ENCODE results near the gene SACM1L. TPM values are rescaled to one million over a fixed set of nuclear protein-coding genes. Genes with fewer than 3 reads are reported as not detected.

Gene SACM1L
- total and polyA plus RNA-seq, 2 of the 8 experiments (the other 6 are each of a cell fraction or from before 2014, with no cell fraction given) = 20.1 to 61.0 TPM

- TF ChIP-seq EZH2 (IDR thresholded peaks at IDR 0.05; ENCODE audit: low read depth, low read length, severe bottlenecking) (no peak), KDM4A (IDR thresholded peaks at IDR 0.05; ENCODE audit: low read depth, low read length, severe bottlenecking) (no peak), EGR1 (IDR thresholded peaks at IDR 0.05; ENCODE audit: borderline replicate concordance, low read depth, low read length) (no peak), TAF7 (optimal IDR thresholded peaks at IDR 0.05; ENCODE audit: borderline replicate concordance, low read depth, low read length) (no peak), MAFK (IDR thresholded peaks at IDR 0.05; ENCODE audit: low read depth, low read length) (no peak), SP2 (IDR thresholded peaks at IDR 0.05; ENCODE audit: low read length) (no peak)
- TF ChIP-seq, protein P1, sequence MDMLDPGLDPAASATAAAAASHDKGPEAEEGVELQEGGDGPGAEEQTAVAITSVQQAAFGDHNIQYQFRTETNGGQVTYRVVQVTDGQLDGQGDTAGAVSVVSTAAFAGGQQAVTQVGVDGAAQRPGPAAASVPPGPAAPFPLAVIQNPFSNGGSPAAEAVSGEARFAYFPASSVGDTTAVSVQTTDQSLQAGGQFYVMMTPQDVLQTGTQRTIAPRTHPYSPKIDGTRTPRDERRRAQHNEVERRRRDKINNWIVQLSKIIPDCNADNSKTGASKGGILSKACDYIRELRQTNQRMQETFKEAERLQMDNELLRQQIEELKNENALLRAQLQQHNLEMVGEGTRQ (IDR thresholded peaks at IDR 0.05; ENCODE audit: low read length) = no peak
Observed at GRCh38 chr3:45647148-45647619, 42.0 kb upstream of the SACM1L start (continued).

Measured in H1 (cell line).